Stimulated activated CD8-positive, alpha-beta memory T cell treated with anti-CD3 and anti-CD28 coated beads, Interleukin-4, amount 100 ng/mL, for 4 hours (primary cell): Measurements from ENCODE around the gene RAP1GAP2.
"Not testable (repeated sequence)": the region's sequence is repeated elsewhere in the genome, so short reads cannot be mapped to it uniquely, and the experiment has no call there.

Source experiments
- DNase-seq, 2 donors: peaks; one replicate each; pipeline ENCODE4 v3.0.0-alpha.2; 2020; ENCODE audit warnings: low read depth in 2 of 2, low spot score in 1 of 2

Gene RAP1GAP2

DNA sequence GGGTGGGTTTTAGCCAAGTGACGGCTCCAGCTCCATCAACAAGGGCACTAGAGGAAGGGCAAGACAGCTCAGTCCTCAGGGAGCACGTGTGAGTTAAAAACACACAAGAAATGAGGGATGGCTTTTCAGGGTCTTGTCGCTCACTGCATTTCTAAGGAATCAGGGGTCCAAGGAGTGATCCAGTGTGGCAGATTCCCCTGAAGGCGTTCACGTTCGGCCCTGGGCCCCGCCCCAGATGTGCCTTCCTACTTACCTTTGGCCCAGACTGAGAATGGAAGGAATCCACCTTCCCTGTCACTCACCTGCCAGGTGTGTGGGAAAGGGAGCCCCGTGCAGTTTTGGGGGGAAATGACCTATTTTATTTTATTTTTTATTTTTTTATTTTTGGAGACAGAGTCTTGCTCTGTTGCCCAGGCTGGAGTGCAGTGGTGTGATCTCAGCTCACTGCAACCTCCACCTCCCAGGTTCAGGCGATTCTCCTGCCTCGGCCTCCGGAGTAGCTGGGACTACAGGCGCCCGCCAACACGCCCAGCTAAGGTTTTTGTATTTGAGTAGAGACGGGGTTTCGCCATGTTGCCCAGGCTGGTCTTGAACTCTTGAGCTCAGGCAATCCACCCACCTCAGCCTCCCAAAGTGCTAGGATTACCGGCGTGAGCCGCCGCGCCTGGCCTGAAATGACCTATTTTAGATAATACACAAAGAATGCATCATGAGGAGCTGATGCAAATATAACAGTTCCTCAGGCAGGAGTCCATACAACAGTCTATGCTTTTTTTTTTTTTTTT lies 195.3 kb downstream of the RAP1GAP2 start:
- not testable (repeated sequence) for DNase-seq

DNA sequence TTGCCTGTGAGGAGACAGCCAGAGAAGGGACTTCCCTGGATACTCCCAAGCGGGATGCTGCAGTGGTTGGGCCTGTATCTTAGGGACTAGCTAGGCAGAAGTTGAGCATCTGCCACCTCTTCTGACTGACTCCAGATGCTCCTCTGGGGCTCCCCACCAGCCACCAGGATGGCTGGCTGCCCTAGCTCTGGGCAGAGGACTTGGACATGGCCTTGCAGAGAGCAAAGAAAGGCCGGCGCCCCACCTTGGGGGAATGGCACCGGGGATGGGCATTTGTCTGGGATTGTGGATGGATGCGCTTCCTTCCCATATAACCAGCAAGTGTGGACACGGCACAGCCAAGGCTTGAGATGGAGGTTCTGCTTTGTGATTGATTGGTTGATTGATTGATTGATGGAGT lies 198.2 kb downstream of the RAP1GAP2 start:
- no peak for DNase-seq

DNA sequence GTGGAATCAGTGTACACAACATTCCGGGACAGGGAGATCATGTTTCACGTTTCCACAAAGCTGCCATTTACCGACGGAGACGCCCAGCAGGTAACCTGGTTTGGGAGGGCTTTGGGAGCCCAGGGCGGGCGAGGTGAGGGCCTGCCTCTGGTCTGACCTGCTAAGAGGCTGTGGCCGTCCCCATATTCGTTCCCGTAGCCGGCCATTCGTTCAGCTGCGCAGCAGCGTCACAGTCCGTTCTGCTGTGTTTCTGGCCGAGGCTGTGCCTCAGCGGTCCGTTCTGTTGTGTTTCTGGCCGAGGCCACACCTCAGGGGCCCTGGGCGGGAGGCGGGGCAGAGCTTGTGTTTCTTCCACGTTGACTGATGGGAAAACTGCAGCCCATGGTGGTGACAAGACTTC lies 199.1 kb downstream of the RAP1GAP2 start:
- DNase-seq = no peak

DNA sequence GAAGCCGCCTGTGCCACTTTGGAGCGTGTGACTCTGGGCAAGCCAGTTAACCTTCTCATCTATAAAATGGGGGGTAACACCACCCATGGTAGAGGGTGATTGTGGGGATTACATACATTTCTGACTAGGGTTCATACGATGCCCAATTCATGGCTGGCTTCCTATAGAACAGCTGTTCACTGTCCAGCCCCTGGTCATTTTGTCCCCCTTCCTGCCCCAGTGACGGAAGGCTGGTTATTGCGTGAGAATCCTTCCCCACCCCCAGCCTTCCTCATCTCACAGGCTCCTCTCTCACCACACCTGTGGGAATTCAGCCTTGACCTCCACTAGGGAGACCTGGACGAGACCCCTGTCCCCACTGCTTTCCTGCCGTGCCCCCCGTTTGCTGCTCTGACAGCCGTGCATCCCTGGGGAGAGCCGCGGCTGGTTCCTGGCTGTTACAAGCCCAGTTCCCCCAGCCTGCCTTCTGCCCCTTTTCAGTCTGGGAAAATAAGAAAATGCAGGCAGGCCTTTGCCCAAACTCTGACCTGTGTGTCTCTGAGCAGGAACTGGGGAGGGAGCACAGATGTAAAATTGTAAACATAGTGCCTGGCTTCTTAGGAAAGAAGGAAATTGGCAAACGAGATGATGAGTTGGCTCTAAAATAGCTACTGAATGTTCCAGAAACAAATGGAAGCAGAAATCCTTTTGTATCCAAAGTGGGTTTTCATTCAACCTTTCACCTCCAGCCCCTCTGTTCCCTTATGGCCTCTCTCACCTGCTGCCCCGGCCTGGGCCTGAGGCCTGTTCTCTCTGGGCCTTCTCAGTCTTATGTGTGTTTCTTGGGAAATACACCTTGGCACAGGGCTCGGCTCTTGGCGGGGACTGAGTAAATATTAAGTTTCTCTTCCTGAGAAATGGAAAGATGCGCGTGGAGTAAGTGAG lies 199.9 kb downstream of the RAP1GAP2 start:
- DNase-seq = no peak

DNA sequence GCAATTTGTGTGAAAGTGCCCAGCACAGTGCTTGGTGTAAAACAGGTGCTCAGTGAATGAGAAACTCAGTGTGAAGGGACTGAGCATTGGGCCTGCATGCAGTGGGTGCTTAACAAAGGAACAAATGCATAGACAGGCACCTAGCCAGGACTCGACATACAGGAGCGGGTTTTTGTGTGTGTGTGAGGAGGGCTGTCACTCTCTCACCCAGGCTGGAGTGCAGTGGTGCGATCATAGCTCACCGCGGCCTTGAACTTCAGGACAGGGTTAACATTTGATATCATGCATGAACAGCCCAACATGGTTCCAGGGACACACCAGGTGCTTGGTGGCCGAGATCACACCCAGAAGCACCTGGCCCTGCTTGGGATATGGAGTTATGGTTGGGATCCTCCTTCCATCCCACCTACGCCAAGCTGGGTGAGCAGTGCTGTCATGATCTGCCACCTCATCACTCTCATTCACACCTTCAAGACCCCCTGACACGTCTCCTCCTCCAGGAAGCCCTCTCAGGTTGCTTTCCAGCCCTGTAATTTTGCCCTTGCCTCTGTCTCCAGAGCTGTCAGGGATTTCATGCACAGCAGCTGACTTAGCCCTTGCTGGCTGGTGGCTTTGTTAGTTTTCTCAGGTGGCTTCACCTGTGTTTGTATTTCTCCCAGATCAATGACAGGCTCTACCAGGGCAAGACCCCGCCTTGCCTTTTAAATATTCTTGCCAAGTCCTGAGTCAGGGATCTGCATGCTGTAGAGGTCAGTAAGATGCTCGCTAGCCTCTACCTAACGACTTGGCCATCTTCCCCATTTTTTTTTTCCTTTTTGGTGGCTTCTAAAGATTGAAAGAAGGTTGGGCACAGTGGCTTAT lies 200.8 kb downstream of the RAP1GAP2 start:
- no peak for DNase-seq

DNA sequence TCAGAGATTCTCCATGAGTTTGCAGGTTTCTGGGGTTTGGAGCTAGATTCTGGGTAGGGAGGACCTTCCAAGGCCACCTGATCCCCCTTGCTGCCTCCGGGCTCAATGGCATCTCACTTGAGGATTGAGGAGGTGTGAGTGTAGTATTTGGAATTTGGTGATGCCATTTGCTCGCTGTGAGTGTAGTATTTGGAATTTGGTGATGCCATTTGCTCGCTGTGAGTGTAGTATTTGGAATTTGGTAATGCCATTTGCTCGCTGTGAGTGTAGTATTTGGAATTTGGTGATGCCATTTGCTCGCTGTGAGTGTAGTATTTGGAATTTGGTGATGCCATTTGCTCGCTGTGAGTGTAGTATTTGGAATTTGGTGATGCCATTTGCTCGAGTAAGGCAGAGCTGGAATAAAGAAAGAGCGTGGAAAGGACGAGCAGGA lies 202.2 kb downstream of the RAP1GAP2 start:
- not testable (repeated sequence) for DNase-seq

DNA sequence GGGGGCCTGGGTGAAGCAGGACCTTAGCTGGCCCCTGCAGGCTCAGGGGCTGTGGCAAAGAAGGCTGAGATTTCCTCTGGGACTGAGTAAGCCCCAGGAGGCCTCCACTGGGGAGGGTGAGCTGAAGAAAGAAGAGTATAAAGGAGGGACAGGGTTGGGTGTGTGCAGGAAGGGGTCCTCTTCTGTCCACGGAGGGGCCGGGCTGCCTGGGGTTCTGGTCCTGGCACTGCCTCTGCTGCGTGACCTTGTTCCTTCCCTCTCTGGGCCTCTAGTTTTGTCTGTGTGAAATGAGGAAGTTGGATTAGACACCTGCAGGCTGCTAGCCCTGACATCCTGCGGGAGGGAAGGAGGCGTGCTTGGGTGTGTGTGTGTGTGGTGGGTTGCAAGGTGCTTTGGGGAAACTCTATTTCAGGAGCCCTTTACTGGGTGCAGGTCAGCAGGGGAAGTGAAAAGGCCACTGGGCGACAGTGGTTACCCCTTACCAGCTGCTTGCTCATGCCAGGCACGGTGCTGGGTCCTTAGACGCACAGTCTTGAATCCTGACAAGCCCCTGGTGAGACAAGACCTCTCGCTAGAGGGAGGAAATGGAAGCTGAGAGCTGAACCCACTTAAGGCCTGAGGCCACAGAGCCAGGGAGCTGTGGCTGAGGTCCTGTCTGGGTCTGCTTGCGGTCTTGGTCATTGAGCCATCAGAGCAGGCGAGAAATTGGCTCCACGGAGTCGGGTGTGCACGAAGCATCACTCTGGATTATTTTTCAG lies 206.5 kb downstream of the RAP1GAP2 start:
- no peak for DNase-seq

DNA sequence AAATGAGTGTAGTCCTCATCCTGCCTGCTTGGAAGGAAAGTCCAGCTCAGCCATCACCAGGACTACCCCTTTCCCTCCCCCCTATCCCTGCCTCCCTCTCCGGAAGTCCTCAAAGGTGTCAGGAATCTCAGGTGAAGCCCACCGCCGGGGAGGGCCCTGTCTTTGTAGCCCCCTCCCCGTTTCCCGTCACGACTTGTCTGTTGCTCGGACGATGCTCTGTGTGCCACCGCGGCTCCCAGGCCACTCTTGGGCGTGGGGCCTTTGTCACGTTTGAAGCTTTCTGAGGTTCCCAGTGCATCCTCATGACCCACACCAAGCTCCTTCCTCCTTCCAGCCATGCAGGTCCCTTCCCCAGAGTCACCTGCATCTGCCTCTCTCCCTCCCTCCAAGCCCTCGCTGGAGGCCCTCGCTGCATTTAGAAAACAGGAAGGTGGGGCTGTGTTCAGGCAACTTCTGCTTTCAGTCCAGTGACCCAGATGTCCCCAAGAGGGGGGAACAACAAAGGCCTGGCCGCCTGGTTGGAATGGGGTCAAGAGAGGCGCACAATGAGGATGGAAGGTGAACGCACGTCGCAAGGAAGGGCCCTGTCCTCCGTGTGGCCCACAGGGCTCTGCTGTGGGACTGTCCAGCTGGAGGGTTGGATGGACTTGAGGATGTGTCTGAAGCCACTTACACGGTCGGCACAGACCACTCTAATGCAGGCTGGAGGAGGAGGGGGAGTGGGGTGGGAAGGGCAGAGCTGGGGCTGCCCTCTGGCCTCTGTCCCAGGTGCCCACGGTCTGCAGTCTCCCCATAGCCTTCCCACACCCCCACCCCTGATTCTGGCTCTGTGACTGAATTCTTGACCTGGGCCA lies 207.3 kb downstream of the RAP1GAP2 start:
- DNase-seq = no peak

DNA sequence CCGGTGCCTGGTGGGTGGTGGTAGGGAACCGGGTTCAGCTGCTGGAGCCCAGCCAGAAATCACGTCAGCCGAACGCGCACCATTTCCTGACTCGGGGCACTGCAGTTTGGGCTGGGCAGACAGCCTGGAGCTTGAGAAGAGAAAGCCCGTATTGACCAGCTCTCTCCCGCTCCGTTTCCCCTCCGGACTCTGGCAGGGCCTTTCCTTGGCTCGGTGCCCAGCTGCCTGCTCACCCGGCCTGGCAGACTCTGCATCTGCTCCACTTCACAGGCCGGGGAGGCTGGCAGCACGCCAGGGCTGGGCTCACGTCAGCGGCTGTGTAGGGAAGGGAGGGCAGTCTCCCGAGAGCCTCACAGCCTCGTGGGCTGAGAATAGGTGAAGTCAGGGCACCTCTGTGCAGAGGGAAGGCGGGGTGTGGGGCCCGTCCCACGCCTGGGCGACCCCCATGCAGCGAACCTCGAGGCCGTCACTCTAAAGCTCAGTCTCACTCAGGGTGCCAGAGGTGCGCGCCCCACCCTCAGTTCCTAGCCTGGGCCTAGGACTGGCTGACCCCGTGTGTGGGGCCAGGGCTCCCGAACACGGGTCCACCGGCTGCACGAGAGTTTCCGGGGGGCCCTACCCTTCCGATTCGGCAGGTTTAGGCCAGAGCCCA lies 208.0 kb downstream of the RAP1GAP2 start:
- peak; percentile 16 to 26 for DNase-seq

DNA sequence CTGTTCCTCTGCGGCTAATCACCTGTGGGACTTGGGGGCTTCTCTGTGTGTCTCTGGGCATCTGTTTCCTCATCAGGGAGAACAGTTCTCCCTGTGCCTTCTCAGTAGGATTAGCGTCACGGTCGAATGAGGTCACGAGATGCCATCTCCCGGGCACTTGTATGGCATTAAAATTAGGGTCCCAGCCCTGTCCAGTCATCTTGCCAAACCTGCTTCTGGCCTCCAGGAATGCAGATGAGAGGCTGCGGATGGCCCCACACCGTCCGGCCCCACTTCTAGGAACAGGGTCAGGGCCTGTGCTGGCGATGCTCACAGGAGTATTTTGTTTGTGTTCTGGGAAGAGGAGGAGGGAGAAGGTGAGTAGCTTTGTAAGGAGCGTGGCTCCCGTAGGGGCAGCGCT lies 208.7 kb downstream of the RAP1GAP2 start:
- DNase-seq = no peak

DNA sequence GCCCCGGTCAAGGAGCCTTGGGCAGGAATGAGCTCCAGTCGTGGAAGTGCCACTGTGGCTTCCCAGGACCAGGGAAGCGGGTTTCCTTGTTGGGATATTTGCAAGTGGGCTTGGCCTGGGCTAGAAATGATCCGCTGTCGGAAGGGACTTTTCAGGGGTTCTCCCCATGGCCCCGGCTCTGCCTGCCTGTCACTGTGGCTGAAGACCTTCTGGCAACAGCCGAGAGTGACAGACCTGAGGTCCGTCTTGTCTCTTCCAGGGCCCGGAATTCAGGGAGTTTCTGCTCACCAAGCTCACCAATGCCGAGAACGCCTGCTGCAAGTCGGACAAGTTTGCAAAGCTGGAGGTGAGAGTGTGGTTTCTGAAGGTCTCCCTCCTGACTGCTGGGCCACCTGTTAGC lies 209.5 kb downstream of the RAP1GAP2 start:
- no peak for DNase-seq

DNA sequence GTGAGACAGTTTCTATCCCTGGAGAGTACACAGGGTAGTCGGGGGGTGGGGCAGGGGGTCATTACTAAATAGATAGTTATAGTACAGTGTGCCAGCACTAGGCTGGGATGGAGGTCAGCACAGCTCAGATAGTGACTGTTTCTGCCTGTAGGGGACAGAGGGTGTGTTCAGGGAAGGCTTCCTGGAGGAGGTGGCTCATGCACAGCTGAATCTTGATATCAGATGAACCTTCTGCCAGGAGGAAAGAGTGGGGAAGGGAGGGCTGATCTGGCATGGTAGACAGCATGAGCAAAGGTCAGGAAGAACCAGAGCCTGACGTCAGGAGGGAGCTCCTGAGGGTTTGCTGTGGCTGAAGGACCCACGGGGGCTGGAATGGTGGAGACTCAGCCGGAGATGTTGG lies 210.6 kb downstream of the RAP1GAP2 start:
- no peak for DNase-seq

DNA sequence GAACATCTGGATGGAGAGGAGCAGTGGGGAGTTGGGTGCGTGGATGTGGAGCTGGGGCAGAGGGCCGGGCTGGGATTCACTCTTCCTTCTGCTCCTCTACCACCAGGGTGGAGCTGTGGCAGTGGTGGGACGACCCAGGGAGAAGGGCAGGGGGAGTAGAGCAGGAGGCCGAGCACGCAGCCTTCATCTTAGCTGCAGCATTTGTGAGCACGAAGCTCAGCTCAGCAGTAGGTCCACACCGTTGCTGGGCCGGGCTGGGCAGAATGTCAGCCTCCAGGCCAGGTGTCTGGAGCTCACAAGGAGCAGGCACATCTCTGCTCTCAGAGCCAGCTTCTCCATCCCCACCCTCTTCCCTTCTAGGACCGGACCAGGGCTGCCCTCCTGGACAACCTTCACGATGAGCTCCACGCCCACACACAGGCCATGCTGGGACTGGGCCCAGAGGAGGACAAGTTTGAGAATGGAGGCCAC lies 211.4 kb downstream of the RAP1GAP2 start:
- no peak for DNase-seq

DNA sequence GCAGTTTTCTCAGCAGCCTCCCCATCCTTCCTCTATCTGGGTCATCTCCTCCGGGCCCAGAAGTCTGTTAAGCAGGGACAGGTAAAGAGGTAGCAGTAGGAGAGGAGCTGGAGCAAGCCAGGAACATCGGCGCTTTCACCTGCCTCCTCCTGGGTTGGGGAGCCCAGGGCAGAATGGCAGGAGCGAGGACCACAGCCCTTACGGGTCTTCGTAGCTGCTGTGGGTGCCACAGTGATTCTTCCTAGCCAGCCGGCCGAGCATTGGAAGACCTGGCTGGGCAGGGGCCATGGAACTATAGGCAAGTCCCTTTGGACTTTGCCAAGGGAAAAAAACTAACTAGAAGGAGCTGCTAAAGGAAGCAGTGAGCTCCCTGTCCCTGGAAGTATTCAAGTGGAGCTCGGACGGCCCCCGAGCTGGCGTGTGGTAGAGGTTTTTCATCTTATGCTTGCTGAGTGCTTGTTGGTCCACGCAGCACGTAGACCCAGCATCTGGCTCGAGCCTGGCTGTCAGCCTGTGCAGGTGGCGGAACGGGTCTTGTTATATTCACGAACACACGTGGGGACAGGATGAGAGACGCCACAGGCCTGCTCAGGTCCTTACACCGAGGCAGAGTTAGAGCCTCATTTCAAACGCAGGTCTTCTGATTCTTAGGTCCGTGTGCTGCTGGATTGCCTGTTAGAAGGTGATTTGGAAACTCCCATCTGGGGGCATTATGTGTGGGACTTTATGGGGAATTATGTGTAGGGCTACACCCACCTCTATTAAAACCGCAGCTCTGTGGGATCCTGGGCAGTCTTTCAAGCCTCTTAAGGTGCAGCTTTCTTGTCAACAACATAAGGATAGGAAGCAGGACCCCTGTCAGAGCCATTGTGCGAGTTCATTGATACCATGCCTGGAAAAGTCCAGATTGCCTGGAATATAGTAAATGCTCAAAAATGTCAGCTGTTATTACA lies 212.4 kb downstream of the RAP1GAP2 start:
- no peak for DNase-seq

DNA sequence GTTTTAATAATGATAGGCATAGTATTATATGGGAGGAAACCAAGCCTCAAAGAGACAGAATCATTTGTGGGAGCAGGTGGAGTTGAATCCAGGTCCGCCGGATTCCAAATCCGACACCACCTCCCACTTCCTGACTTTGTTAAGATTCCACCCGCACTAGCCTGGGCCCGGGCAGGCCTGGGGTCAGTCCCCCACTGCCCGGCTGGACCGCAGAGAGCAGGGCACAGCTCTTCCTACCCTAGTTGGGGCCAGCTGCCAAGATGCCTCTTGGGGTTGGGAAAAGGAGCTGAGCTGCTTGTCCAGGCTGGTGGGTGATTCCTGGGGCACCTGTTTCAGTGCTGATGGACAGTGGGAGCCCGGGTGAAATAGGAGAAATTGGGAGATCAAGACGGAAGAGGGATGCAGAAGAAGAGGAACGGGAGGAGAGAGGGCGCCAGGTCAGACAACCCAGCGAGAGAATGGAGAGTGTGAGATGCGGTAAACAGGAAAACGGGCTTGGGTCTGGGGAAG lies 213.2 kb downstream of the RAP1GAP2 start:
- DNase-seq = no peak

DNA sequence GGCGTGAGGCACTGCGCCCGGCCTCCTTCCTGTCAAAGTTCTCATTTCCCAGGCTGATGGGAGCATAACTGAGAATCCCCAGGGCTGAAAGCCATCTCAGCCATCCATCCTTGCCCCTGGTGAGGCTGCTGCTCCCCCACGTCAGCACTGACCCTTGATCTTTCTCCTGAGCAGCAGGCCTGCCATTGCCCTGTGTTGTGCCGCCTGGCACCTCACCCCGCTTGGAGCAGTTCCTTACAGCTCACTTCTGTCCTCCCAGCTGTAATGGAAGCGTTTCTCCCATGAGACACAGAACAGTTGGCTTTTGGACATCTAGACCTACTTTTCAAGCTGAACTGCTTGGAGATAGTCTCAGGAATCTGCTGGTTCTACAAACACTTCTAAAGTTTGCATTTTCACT lies 215.7 kb downstream of the RAP1GAP2 start:
- DNase-seq = no peak

DNA sequence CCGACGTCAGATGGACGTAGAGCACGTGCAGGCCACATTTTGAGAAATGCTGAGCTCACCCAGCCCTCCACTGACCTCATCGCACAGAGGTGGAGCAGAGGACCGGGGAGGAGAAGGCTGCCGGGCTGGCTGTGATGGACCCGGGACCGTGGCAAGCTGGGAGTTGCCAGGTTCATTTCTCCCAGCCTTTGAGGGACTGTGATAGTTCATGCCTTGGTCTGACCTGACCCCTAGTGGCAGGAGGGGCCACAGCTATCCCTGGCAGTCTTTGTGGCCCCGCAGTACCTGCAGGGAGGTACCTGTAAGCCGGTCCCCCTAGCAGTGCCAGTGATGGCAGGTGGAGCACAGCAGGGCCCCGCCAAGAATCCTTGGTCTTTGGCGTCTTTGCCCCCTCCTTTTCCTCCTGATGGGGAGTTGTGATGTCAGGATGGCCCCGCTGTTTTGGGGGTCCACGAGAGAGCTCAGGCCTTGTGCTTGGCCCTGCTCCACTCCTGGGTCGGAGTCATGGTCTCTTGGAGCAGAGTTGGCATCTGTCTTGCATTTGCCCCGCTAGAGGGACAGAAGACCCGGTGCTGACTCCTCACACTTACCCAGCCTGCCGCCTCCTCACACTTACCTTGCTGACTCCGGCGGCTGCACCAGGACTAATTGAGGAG lies 216.8 kb downstream of the RAP1GAP2 start:
- peak; percentile 19 to 27 for DNase-seq
